ENCODE measurements around the gene PUM2.

The PUM2 gene

DNA sequence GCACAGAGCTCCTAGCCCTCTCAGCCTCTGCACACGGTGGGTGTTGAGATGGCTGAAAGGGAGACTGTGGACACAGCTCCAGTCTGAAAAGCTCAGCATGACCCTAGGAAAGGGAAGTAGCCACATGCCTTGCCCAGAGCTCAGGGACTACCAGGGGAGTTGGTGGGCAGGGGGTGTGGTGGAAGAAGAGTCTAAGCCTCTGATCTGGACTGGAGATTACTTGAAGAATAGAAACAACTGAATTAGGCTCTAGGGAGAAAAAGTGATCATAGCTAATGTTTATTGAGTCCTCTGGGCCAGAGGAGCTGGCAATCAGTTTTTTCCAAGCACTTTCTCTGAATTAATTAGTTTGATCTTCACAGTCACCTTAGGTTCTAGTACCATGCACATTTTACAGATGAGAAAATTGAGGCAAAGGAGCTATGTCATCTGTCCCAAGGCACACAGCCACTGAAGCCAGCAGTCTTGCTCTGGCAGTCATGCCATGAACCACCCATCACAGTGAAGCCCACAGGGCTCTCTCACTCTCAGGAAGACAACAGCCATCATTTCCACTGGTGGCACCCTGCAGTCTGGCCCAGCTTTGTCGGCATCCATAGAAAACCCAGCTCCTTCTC, 136.0 kb downstream of the PUM2 start:
- Histone ChIP-seq H4K20me1 (ENCODE audit: low read depth, low read length) (no peaks in the 10 kb centered on the region), H3K9me2 (replicated peaks; ENCODE audit: insufficient read depth, low read length) (no peaks in the 10 kb centered on the region), H3K27ac (ENCODE audit: low read depth, low read length) (no peak overlapping the region), H3K9me3 (ENCODE audit: insufficient read depth, low read length) (no peaks in the 10 kb centered on the region), H3K4me3 (ENCODE audit: insufficient read depth, low read length, poor library complexity, severe bottlenecking) (no peak overlapping the region), H3K9ac (ENCODE audit: low read length) (no peak overlapping the region), H3F3A (ENCODE audit: insufficient read depth) (no peaks in the 10 kb centered on the region), H3K36me3 (ENCODE audit: low read length) (no peaks in the 10 kb centered on the region), H2AFZ (ENCODE audit: low read depth, low read length, severe bottlenecking) (no peak overlapping the region), H3K79me2 (ENCODE audit: insufficient read depth, low read length) (no peaks in the 10 kb centered on the region), H3K27me3 (ENCODE audit: low read length) (no peaks in the 10 kb centered on the region), H3K4me2 (ENCODE audit: low read depth, low read length, poor library complexity, severe bottlenecking) (no peak overlapping the region)
- TF ChIP-seq, protein P1, sequence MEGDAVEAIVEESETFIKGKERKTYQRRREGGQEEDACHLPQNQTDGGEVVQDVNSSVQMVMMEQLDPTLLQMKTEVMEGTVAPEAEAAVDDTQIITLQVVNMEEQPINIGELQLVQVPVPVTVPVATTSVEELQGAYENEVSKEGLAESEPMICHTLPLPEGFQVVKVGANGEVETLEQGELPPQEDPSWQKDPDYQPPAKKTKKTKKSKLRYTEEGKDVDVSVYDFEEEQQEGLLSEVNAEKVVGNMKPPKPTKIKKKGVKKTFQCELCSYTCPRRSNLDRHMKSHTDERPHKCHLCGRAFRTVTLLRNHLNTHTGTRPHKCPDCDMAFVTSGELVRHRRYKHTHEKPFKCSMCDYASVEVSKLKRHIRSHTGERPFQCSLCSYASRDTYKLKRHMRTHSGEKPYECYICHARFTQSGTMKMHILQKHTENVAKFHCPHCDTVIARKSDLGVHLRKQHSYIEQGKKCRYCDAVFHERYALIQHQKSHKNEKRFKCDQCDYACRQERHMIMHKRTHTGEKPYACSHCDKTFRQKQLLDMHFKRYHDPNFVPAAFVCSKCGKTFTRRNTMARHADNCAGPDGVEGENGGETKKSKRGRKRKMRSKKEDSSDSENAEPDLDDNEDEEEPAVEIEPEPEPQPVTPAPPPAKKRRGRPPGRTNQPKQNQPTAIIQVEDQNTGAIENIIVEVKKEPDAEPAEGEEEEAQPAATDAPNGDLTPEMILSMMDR (IDR thresholded peaks at IDR 0.05; ENCODE audit: insufficient read depth, low read length, poor library complexity, severe bottlenecking), result no peak
- no peak for TF ChIP-seq EZH2phosphoT487 (conservative IDR thresholded peaks at IDR 0.05; ENCODE audit: low read length)

DNA sequence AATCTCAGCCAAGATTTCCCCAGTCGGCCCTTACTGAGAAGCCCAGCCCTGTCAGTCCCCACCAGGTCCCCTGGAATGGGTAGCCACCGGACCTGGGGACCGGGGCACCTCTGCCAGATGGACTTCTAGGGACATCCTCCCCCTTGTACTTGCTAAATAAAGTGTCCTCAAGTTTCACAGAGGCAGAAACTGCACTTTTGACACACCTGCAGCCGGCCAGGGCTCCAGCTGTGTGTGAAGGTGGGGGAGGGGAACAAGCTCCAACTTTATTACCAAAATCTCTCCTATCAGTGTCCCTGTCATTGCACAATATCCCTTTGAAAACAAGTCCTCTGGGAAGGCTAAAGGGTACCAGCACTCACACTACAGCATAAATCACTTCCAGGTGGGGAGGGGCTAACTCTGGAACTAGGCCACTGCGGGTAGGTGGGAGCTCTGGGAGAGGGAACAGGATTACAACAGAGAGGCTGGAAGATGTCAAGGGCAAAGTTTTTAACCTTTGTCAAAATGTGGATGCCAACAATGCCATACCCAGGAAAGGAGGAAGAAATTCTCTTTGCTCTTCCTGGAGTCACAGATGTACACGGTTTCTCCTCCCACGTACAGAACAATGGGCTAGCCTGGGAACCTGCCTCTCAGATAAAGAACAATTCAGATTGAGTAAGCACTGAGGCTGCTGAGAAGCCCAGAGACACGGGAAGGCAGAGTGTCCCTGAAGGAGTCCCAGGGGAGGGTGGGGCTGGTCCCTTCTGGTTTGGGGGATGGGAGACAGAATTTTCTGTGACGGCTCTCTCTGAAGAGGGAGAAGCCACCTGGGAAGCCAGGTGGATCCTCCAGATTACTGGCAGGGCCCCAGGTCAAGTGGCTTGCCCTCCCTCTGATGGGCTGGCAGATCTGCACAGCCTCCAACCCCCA, 136.7 kb downstream of the PUM2 start:
- H2AFZ ChIP-seq (ENCODE audit: low read depth, low read length, severe bottlenecking), result no peak overlapping the region
- no peaks in the 10 kb centered on the region for H3F3A ChIP-seq (ENCODE audit: insufficient read depth)
- no peaks in the 10 kb centered on the region for H4K20me1 ChIP-seq (ENCODE audit: low read depth, low read length)
- H3K27me3 ChIP-seq (ENCODE audit: low read length), result no peaks in the 10 kb centered on the region
- TF ChIP-seq EZH2phosphoT487 (conservative IDR thresholded peaks at IDR 0.05; ENCODE audit: low read length), result no peak
- TF ChIP-seq, protein P1 (IDR thresholded peaks at IDR 0.05; ENCODE audit: insufficient read depth, low read length, poor library complexity, severe bottlenecking), result no peak
- no peak overlapping the region for H3K4me2 ChIP-seq (ENCODE audit: low read depth, low read length, poor library complexity, severe bottlenecking)
- H3K79me2 ChIP-seq (ENCODE audit: insufficient read depth, low read length), result no peaks in the 10 kb centered on the region
- no peak overlapping the region for H3K4me3 ChIP-seq (ENCODE audit: insufficient read depth, low read length, poor library complexity, severe bottlenecking)
- H3K9me3 ChIP-seq (ENCODE audit: insufficient read depth, low read length), result no peaks in the 10 kb centered on the region
- H3K36me3 ChIP-seq (ENCODE audit: low read length), result no peaks in the 10 kb centered on the region
- no peak overlapping the region for H3K27ac ChIP-seq (ENCODE audit: low read depth, low read length)
- no peaks in the 10 kb centered on the region for H3K9me2 ChIP-seq (replicated peaks; ENCODE audit: insufficient read depth, low read length)
- H3K9ac ChIP-seq (ENCODE audit: low read length), result no peak overlapping the region

DNA sequence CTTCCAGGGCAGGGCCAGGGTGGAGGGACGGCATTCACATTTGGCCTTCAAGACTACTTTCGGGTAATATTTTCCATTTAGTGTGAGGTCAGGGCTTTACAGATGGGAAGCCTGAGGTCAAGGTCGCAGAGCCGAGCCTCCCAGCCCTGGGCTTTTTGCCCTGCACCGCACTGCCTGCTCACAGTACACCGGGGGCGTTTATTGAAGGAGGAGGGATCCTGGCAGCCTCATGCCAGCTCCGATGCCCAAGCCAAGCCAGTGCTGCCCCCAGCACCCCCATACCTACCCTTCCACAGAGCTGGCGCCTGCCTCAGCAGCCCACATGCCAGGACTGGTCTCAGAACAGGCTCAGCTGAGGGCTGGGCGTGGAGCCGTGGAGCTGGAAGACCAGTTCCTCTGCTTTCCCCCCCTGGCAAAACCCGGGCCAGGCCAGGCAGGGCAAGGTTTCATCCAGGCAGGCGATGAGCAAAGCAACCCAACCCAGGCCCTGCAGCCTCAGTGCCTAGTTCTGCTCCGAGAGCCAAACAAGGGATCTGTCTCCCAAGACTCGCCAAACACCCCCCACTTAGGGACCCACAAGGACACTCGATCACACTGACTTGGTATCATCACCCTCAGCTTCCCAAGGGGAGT, 137.7 kb downstream of the PUM2 start:
- H3K36me3 ChIP-seq (ENCODE audit: low read length), result no peaks in the 10 kb centered on the region
- H3K4me3 ChIP-seq (ENCODE audit: insufficient read depth, low read length, poor library complexity, severe bottlenecking), result no peak overlapping the region
- H4K20me1 ChIP-seq (ENCODE audit: low read depth, low read length), result no peaks in the 10 kb centered on the region
- no peaks in the 10 kb centered on the region for H3F3A ChIP-seq (ENCODE audit: insufficient read depth)
- H3K4me2 ChIP-seq (ENCODE audit: low read depth, low read length, poor library complexity, severe bottlenecking), result no peak overlapping the region
- H3K27ac ChIP-seq (ENCODE audit: low read depth, low read length), result no peak overlapping the region
- H3K79me2 ChIP-seq (ENCODE audit: insufficient read depth, low read length), result no peaks in the 10 kb centered on the region
- H3K9ac ChIP-seq (ENCODE audit: low read length), result no peak overlapping the region
- no peaks in the 10 kb centered on the region for H3K9me2 ChIP-seq (replicated peaks; ENCODE audit: insufficient read depth, low read length)
- no peaks in the 10 kb centered on the region for H3K9me3 ChIP-seq (ENCODE audit: insufficient read depth, low read length)
- no peaks in the 10 kb centered on the region for H3K27me3 ChIP-seq (ENCODE audit: low read length)
- H2AFZ ChIP-seq (ENCODE audit: low read depth, low read length, severe bottlenecking), result no peak overlapping the region
- TF ChIP-seq, protein P1 (IDR thresholded peaks at IDR 0.05; ENCODE audit: insufficient read depth, low read length, poor library complexity, severe bottlenecking), result no peak
